Stimulated activated memory B cell treated with anti-CD40 and anti-IgM and Interleukin-4, amounts not matched to agents 10 μg/mL and 1 μg/mL and 100 μg/mL, for 72 hours (primary cell): ENCODE data around the gene TRIM23.
"Not testable (repeated sequence)": the region's sequence is repeated elsewhere in the genome, so short reads cannot be mapped to it uniquely, and the experiment has no call there.

ENCODE experiments used
- ATAC-seq: fragments of 150-1000 bp; cut with Tn5 transposase; 2 replicates; pipeline ENCODE4 v1.10.0; 2021
- H3K27ac Mint-ChIP-seq: one replicate; pipeline ENCODE4 v1.8.0; 2022; ENCODE audit warnings: mild to moderate bottlenecking, mixed read lengths
- H3K27me3 Mint-ChIP-seq: one replicate; pipeline ENCODE4 v1.8.0; 2022; ENCODE audit warnings: mixed read lengths
- H3K36me3 Mint-ChIP-seq: one replicate; pipeline ENCODE4 v1.8.0; 2022; ENCODE audit warnings: mixed read lengths
- H3K4me1 Mint-ChIP-seq: one replicate; pipeline ENCODE4 v1.8.0; 2022; ENCODE audit warnings: mixed read lengths
- H3K4me3 Mint-ChIP-seq: one replicate; pipeline ENCODE4 v1.8.0; 2022; ENCODE audit warnings: mild to moderate bottlenecking, moderate library complexity, mixed read lengths
- H3K9me3 Mint-ChIP-seq: one replicate; pipeline ENCODE4 v1.8.0; 2022; ENCODE audit warnings: mixed read lengths

TRIM23 gene

GRCh38 chr5:65612298-65612907 is 11.7 kb downstream of the TRIM23 start:
- ATAC-seq: no peak
- Mint-ChIP-seq H3K4me1 (no peaks in the 10 kb centered on the region), H3K27ac (no peak overlapping the region), H3K36me3 (peaks cover 47% of the 10 kb centered on the region), H3K27me3 (no peaks in the 10 kb centered on the region), H3K9me3 (no peaks in the 10 kb centered on the region), H3K4me3 (no peak overlapping the region)

DNA sequence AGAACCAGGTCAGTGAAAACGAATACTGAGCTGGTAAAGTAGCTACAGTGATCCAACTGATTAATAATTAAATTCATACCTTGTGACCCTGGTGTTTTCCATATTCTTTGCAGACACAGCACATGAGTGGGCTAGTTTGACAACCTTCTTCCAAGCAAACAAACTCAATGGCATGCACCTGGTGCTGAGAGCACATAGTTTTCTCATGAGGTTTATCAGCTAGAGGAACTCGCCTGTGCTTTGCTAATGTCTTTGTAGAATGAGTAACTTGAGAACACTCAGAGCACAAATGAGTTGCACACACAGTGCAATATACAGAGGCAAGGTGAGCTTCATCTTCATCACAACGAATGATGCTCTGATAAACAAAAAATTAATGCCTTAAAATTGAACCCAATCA is 12.6 kb downstream of the TRIM23 start:
- Mint-ChIP-seq H3K4me3 (no peak overlapping the region), H3K9me3 (no peaks in the 10 kb centered on the region), H3K27ac (no peak overlapping the region), H3K36me3 (peaks cover 54% of the 10 kb centered on the region), H3K4me1 (no peaks in the 10 kb centered on the region), H3K27me3 (no peaks in the 10 kb centered on the region)
- no peak for ATAC-seq

- Mint-ChIP-seq H3K4me1 (peaks cover 18% of the 10 kb centered on the region), H3K36me3 (peaks cover 75% of the 10 kb centered on the region)
- H3K4me3 Mint-ChIP-seq, H3K27ac Mint-ChIP-seq, H3K9me3 Mint-ChIP-seq, ATAC-seq, H3K27me3 Mint-ChIP-seq: not testable (repeated sequence)
Observed at GRCh38 chr5:65601761-65602160, 22.4 kb downstream of the TRIM23 start.

DNA sequence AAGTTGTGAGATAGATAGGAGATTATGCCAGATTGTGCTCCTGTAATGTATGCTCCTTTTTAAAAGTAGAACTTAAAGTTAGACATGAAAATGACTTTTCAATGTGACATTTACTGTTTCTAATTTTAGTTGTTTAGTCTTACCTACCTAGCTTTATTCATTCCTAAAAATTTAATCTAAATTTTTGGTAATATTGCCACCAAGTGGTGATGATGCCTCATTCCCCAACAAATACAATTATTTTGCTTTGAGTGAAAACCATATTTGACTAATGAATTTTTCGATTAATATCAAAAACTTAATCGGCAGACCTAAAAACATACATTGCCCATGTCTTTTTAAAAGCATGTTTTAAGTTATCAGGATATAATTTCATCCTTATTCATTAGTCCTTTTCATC is 35.4 kb downstream of the TRIM23 start:
- ATAC-seq: no peak
- Mint-ChIP-seq H3K4me1 (no peaks in the 10 kb centered on the region), H3K27me3 (no peaks in the 10 kb centered on the region), H3K27ac (no peak overlapping the region), H3K4me3 (no peak overlapping the region), H3K9me3 (no peaks in the 10 kb centered on the region), H3K36me3 (peaks cover 27% of the 10 kb centered on the region)

DNA sequence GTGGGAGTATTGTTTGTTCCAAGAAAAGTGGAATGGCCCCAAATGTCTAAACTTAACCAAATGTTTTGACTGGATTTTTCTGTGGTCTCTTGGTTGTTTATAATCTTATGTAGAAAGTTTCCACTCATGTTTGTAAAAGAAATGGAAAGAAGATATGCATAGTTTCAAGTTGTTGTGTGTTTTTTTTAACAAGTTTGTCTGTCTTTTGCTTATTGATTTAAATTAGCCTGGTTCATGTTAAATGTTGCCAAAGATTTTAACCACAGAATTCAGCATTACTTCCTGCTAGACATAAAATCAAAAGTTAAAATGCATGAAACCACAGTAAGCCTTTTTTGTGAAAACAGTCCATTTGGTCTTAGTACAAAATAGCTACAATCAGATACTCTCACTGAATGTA is 47.0 kb downstream of the TRIM23 start:
- peaks cover 8% of the 10 kb centered on the region for H3K4me1 Mint-ChIP-seq
- H3K27ac Mint-ChIP-seq: no peak overlapping the region
- H3K36me3 Mint-ChIP-seq: peaks cover 58% of the 10 kb centered on the region
- H3K9me3 Mint-ChIP-seq: no peaks in the 10 kb centered on the region
- H3K27me3 Mint-ChIP-seq: no peaks in the 10 kb centered on the region
- H3K4me3 Mint-ChIP-seq: no peak overlapping the region
- ATAC-seq: no peak

DNA sequence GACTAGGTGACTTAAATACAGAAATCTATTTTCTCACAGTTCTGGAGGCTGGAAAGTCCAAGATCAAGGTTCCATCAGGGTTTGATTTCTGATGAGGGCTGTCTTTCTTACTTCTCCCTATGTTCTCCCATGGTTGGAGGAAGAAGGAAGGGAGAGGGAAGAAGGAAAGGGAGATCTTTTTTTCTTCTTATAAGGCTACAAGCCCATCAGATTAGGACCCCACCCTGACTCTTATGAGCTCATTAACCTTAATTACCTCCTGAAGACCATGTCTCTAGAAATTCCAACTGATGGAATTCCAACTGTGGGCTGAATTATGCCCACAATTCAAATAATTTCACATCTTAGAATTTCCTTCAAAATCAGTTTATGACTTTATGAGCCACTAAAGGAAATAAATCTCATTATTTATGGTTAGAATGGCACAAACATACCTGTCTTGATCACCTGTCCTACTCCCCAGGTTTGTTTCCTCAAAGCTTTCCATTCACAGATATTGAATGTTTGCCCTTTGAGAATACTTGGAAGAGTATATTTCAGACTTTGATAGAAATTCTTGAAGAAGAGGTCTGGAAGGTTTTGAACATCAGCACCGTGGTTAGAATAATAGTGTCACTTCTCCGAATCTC is 53.4 kb downstream of the TRIM23 start:
- no peaks in the 10 kb centered on the region for H3K9me3 Mint-ChIP-seq
- no peaks in the 10 kb centered on the region for H3K27me3 Mint-ChIP-seq
- no peak for ATAC-seq
- H3K27ac Mint-ChIP-seq: no peak overlapping the region
- H3K4me1 Mint-ChIP-seq: peaks cover 21% of the 10 kb centered on the region
- H3K36me3 Mint-ChIP-seq: peaks cover 38% of the 10 kb centered on the region
- H3K4me3 Mint-ChIP-seq: no peak overlapping the region

DNA sequence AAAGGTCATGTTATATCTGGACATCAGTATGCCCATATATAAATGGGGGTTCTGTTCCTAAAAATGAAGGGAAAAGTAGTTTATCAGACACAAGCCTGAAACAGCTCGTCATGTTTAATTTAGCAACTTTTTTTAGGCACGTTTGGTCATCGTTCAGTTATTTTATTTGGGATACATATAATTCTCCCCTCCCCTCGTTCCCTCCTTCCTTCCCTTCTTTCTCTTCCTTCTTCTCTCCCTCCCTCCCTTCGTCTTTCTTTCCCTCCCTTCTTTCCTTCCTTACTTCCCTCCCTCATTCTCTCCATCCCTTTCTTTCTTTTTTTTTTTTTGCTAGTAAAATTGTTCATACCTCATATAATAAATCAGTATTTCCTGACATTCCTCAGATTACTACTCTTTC is 57.6 kb downstream of the TRIM23 start:
- Mint-ChIP-seq H3K9me3 (no peaks in the 10 kb centered on the region), H3K27me3 (no peaks in the 10 kb centered on the region), H3K4me1 (peaks cover 47% of the 10 kb centered on the region), H3K4me3 (no peak overlapping the region), H3K27ac (no peak overlapping the region), H3K36me3 (peaks cover 10% of the 10 kb centered on the region)
- no peak for ATAC-seq

- Mint-ChIP-seq H3K27ac (peak overlapping the region; percentile 98), H3K4me3 (peak overlapping the region; percentile 98), H3K4me1 (peaks cover 47% of the 10 kb centered on the region), H3K27me3 (no peaks in the 10 kb centered on the region), H3K36me3 (peaks cover 16% of the 10 kb centered on the region), H3K9me3 (no peaks in the 10 kb centered on the region)
- ATAC-seq: no peak
Observed at GRCh38 chr5:65563777-65564176, 60.4 kb downstream of the TRIM23 start.

- H3K27me3 Mint-ChIP-seq: no peaks in the 10 kb centered on the region
- peaks cover 42% of the 10 kb centered on the region for H3K4me1 Mint-ChIP-seq
Observed at GRCh38 chr5:65562731-65563701, 61.1 kb downstream of the TRIM23 start, which contains the start of the genes CENPK and PPWD1. Gene CENPK, minus strand, starts transcription at chr5:65563168. Its CDS starts 8,261 bp downstream, at chr5:65554907. Gene PPWD1, plus strand, starts transcription at chr5:65563296. Its CDS starts 15 bp downstream, at chr5:65563311.

GRCh38 chr5:65556718-65557117 is 67.4 kb downstream of the TRIM23 start:
- Mint-ChIP-seq H3K9me3 (no peaks in the 10 kb centered on the region), H3K27ac (no peak overlapping the region), H3K36me3 (peaks cover 50% of the 10 kb centered on the region), H3K27me3 (no peaks in the 10 kb centered on the region), H3K4me1 (peaks cover 7% of the 10 kb centered on the region), H3K4me3 (no peak overlapping the region)
- no peak for ATAC-seq

More at GRCh38 chr5:65562731-65563701, 61.1 kb downstream of the TRIM23 start, which contains the start of the genes CENPK and PPWD1:
- H3K9me3 Mint-ChIP-seq: no peaks in the 10 kb centered on the region
- H3K27ac Mint-ChIP-seq: peak within 1 kb of the TSS; percentile 98
- ATAC-seq: peak; percentile 100
- peaks cover 19% of the 10 kb centered on the region for H3K36me3 Mint-ChIP-seq
- peak within 1 kb of the TSS; percentile 98 for H3K4me3 Mint-ChIP-seq

DNA sequence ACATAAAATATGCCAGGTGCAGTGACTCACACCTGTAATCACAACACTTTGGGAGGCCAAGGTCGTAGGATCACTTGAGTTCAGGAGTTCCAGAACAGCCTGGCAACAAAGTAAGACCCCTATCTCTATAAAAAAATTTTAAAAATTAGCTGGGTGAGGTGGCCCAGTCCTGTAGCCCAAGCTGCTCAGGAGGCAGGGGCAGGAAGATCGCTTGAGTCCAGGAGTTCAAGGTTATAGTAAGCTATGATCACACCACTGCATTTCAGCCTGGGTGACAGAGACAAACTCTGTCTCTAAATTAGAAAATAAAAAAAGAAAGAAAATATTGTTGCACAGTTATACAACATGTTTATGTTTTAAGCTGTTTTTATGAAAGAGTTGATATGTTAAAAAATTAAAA is 68.0 kb downstream of the TRIM23 start:
- H3K4me1 Mint-ChIP-seq: peaks cover 7% of the 10 kb centered on the region
- peaks cover 50% of the 10 kb centered on the region for H3K36me3 Mint-ChIP-seq
- no peaks in the 10 kb centered on the region for H3K9me3 Mint-ChIP-seq
- H3K27me3 Mint-ChIP-seq: no peaks in the 10 kb centered on the region
- no peak overlapping the region for H3K27ac Mint-ChIP-seq
- ATAC-seq: no peak
- H3K4me3 Mint-ChIP-seq: no peak overlapping the region

GRCh38 chr5:65555287-65555686 is 68.8 kb downstream of the TRIM23 start:
- Mint-ChIP-seq H3K4me1 (peaks cover 7% of the 10 kb centered on the region), H3K9me3 (no peaks in the 10 kb centered on the region), H3K27me3 (no peaks in the 10 kb centered on the region), H3K4me3 (no peak overlapping the region), H3K36me3 (peaks cover 52% of the 10 kb centered on the region), H3K27ac (no peak overlapping the region)
- ATAC-seq: no peak

- Mint-ChIP-seq H3K36me3 (peaks cover 59% of the 10 kb centered on the region), H3K27ac (no peak overlapping the region), H3K4me1 (peaks cover 7% of the 10 kb centered on the region), H3K9me3 (no peaks in the 10 kb centered on the region), H3K4me3 (no peak overlapping the region), H3K27me3 (no peaks in the 10 kb centered on the region)
- no peak for ATAC-seq
Observed at GRCh38 chr5:65553941-65554340, 70.2 kb downstream of the TRIM23 start.

DNA sequence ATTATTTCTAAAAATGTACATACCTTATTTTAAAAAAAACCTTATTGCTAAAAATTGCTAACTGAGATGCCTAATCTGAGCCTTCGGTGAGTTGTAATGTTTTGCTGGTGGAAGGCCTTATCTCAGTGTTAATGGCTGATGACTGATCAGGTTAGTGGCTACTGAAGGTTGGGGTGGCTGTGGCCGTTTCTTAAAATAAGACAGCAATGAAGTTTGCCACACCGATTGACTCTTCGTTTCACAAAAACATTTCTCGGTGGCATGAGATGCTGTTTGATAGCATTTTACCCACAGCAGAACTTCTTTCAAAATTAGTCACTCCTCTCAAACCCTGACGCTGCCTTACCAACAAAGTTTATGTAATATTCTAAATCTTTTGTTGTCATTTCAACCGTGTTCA is 75.9 kb downstream of the TRIM23 start:
- H3K4me3 Mint-ChIP-seq: no peak overlapping the region
- H3K36me3 Mint-ChIP-seq: peaks cover 47% of the 10 kb centered on the region
- no peak overlapping the region for H3K27ac Mint-ChIP-seq
- H3K9me3 Mint-ChIP-seq: no peaks in the 10 kb centered on the region
- no peak for ATAC-seq
- H3K27me3 Mint-ChIP-seq: no peaks in the 10 kb centered on the region
- H3K4me1 Mint-ChIP-seq: peaks cover under 1% of the 10 kb centered on the region

DNA sequence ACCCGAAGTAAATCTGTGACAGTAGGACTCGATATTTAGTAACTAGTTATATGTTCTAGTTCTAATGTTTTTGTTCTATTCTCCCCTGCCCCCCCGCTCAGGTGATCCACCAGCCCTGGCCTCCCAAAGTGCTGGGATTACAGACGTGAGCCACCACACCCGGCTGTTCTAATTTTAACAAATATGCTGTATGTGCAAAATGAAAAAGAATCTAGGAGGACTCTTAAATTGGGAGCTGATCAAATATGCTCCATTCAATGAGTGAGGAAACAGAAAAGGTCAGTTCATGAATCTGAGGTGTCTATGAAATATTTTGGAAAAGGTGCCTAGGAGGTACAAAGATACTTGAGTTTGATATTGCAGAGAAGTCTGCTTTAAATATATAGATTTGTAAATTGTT is 78.0 kb downstream of the TRIM23 start:
- no peaks in the 10 kb centered on the region for H3K9me3 Mint-ChIP-seq
- H3K27me3 Mint-ChIP-seq: no peaks in the 10 kb centered on the region
- H3K27ac Mint-ChIP-seq: no peak overlapping the region
- H3K4me3 Mint-ChIP-seq: no peak overlapping the region
- H3K36me3 Mint-ChIP-seq: peaks cover 60% of the 10 kb centered on the region
- no peaks in the 10 kb centered on the region for H3K4me1 Mint-ChIP-seq
- ATAC-seq: no peak
